HepG2 (cell line): ENCODE measurements around the gene SHTN1. TPM values are rescaled to one million over a fixed set of nuclear protein-coding genes. Genes with fewer than 3 reads are reported as not detected.

Experiments
- ATAC-seq: fragments of 200-7000 bp; cut with Tn5 transposase; 3 replicates; pipeline ENCODE4 v1.9.1; 2020; ENCODE audit warnings: mild to moderate bottlenecking, moderate library complexity
- BruUV-seq: library from RNA; stranded (reverse); fragments of 400-500 nt; replicated peaks from 2 replicates; lab custom pipeline; 2021; lab: Mats Ljungman, UMichigan
- CTCF ChIA-PET: fragments of 300-600 bp; formaldehyde crosslinking; extraction: SDS; loops from one replicate; lab custom pipeline; 2021; ENCODE audit warnings: low total read pairs, inconsistent platforms, low intra/inter-chr PET ratio; lab: Yijun Ruan, JAX
- POLR2A ChIA-PET: fragments of 350-600 bp; sonication (Branson Sonifier 250); formaldehyde crosslinking; loops from one replicate; lab custom pipeline; 2020; ENCODE audit warnings: antibody characterized with exemption, inconsistent platforms; lab: Yijun Ruan, JAX
- DNase-seq: peaks from one replicate; pipeline ENCODE4 v3.0.0-alpha.2; 2015; ENCODE audit warnings: low spot score
- FAIRE-seq: peaks from 3 replicates; lab custom pipeline; 2011; peaks lifted over from hg19 to GRCh38; lab: Jason Lieb, UNC
- H2AFZ ChIP-seq: one replicate; pipeline ENCODE4 v1.6.1; 2011; ENCODE audit warnings: low read length, inconsistent platforms
- H3K27ac ChIP-seq: fragments of 300-600 bp; 3 replicates; pipeline ENCODE4 v1.8.0; 2011; ENCODE audit warnings: mixed run types, mild to moderate bottlenecking, mixed read lengths, low read length, inconsistent platforms; ENCODE audit not compliant: insufficient read depth; ENCODE audit errors: extremely low read length
- H3K27me3 ChIP-seq, 2 experiments: fragments of 200-600 bp in 1 of 2; 2 replicates in 1 of 2; 3 replicates in 1 of 2; pipeline versions ENCODE4 v1.6.0 to v1.8.0; 2011; ENCODE audit warnings: low read length in 2 of 2, mild to moderate bottlenecking in 2 of 2, moderate library complexity in 2 of 2, inconsistent platforms in 1 of 2; ENCODE audit not compliant: insufficient read depth in 2 of 2, control insufficient read depth in 1 of 2
- H3K36me3 ChIP-seq, 2 experiments: fragments of 200-600 bp in 1 of 2; replicated peaks in 1 of 2; 2 replicates in 1 of 2; 3 replicates in 1 of 2; pipeline versions ENCODE4 v1.5.1 to v1.8.0; 2011; ENCODE audit warnings: low read length in 2 of 2, inconsistent platforms in 1 of 2; ENCODE audit not compliant: insufficient read depth in 2 of 2, control insufficient read depth in 1 of 2
- H3K4me1 ChIP-seq: 2 replicates; pipeline ENCODE4 v1.5.1; 2012; ENCODE audit warnings: low read length, inconsistent platforms; ENCODE audit not compliant: insufficient read depth
- H3K4me2 ChIP-seq: 2 replicates; pipeline ENCODE4 v1.6.0; 2011; ENCODE audit warnings: low read depth, low read length, inconsistent platforms
- H3K4me3 ChIP-seq, 3 experiments: fragments of 200-600 bp in 1 of 3; sonication (generic), shearing (Covaris generic) in 1 of 3; replicated peaks in 1 of 3; 2 replicates each; pipeline ENCODE4 v1.5.1; 2011 to 2016; ENCODE audit warnings: low read length in 3 of 3, inconsistent platforms in 2 of 3, low read depth in 2 of 3, mild to moderate bottlenecking in 2 of 3, control low read depth in 1 of 3, mixed read lengths in 1 of 3; ENCODE audit not compliant: insufficient read depth in 1 of 3
- H3K79me2 ChIP-seq: one replicate; pipeline ENCODE4 v1.6.1; 2011; ENCODE audit warnings: low read length, inconsistent platforms; ENCODE audit not compliant: insufficient read depth
- H3K9ac ChIP-seq: 2 replicates; pipeline ENCODE4 v1.6.0; 2011; ENCODE audit warnings: mild to moderate bottlenecking, low read depth, low read length, inconsistent platforms; ENCODE audit not compliant: insufficient read depth
- H3K9me3 ChIP-seq: 2 replicates; pipeline ENCODE4 v1.5.1; 2012; ENCODE audit warnings: mild to moderate bottlenecking, low read length
- H4K20me1 ChIP-seq: 2 replicates; pipeline ENCODE4 v1.6.0; 2011; ENCODE audit warnings: inconsistent platforms, mild to moderate bottlenecking, low read length, moderate library complexity; ENCODE audit not compliant: insufficient read depth
- BHLHE40 ChIP-seq: IDR thresholded peaks from 2 replicates; pipeline ENCODE4 v1.6.1; 2011; ENCODE audit warnings: low read length, improper control_type of control experiment
- CEBPG ChIP-seq: IDR thresholded peaks from 2 replicates; pipeline ENCODE4 v1.6.1; 2016
- DRAP1 ChIP-seq: IDR thresholded peaks from 2 replicates; pipeline ENCODE4 v1.6.1; 2016; ENCODE audit warnings: missing genetic modification reagents, missing compliant biosample characterization
- GATA4 ChIP-seq: sonication (generic); IDR thresholded peaks from 2 replicates; pipeline ENCODE4 v1.6.1; 2016; ENCODE audit warnings: antibody characterized with exemption, low read depth, borderline replicate concordance
- HMGA1 ChIP-seq: sonication (generic); formaldehyde crosslinking; conservative IDR thresholded peaks from 2 replicates; pipeline ENCODE4 v1.4.0; 2020; ENCODE audit warnings: missing genetic modification reagents
- KAT7 ChIP-seq: IDR thresholded peaks from 2 replicates; pipeline ENCODE4 v1.6.1; 2018; ENCODE audit warnings: borderline replicate concordance, missing compliant biosample characterization
- MAX ChIP-seq: IDR thresholded peaks from 2 replicates; pipeline ENCODE4 v1.6.1; 2012; ENCODE audit warnings: inconsistent platforms
- MEIS2 ChIP-seq: sonication (generic); formaldehyde crosslinking; IDR thresholded peaks from 2 replicates; pipeline ENCODE4 v1.9.0; 2021; ENCODE audit warnings: mild to moderate bottlenecking, missing genetic modification reagents
- NR2F2 ChIP-seq: IDR thresholded peaks from 2 replicates; pipeline ENCODE4 v1.6.1; 2012; ENCODE audit warnings: low read depth, inconsistent platforms, borderline replicate concordance
- RXRA ChIP-seq: sonication (generic); formaldehyde crosslinking; IDR thresholded peaks from 2 replicates; pipeline ENCODE4 v1.5.1; 2020; ENCODE audit warnings: missing genetic modification reagents
- TAF15 ChIP-seq: fragments of 200-400 bp; formaldehyde crosslinking; IDR thresholded peaks from one replicate; pipeline ENCODE4 v1.6.1; 2018; ENCODE audit warnings: mild to moderate bottlenecking, low read depth, low read length; ENCODE audit not compliant: poor library complexity, severe bottlenecking
- TRIM22 ChIP-seq: fragments of 450-650 bp; IDR thresholded peaks from 2 replicates; pipeline ENCODE4 v1.6.1; 2017
- WIZ ChIP-seq: sonication (generic); formaldehyde crosslinking; IDR thresholded peaks from 2 replicates; pipeline ENCODE4 v1.5.1; 2020; ENCODE audit warnings: mild to moderate bottlenecking, missing genetic modification reagents
- ZBTB2 ChIP-seq: sonication (generic); formaldehyde crosslinking; IDR thresholded peaks from 2 replicates; pipeline ENCODE4 v1.8.0; 2022; ENCODE audit warnings: low read depth, missing genetic modification reagents
- ZNF296 ChIP-seq: sonication (generic); formaldehyde crosslinking; conservative IDR thresholded peaks from 2 replicates; pipeline ENCODE4 v1.5.0; 2020; ENCODE audit warnings: mild to moderate bottlenecking, missing genetic modification reagents
- ZNF333 ChIP-seq: sonication (generic); formaldehyde crosslinking; IDR thresholded peaks from 2 replicates; pipeline ENCODE4 v1.4.0; 2020; ENCODE audit warnings: mild to moderate bottlenecking, missing genetic modification reagents, borderline replicate concordance
- ZNF335 ChIP-seq: sonication (generic); formaldehyde crosslinking; IDR thresholded peaks from 2 replicates; pipeline ENCODE4 v1.4.0; 2020; ENCODE audit warnings: missing genetic modification reagents
- ZNF337 ChIP-seq: sonication (generic); formaldehyde crosslinking; IDR thresholded peaks from 2 replicates; pipeline ENCODE4 v1.5.1; 2020; ENCODE audit warnings: missing genetic modification reagents, low read depth, mild to moderate bottlenecking, borderline replicate concordance
- ZNF570 ChIP-seq: sonication (generic); formaldehyde crosslinking; IDR thresholded peaks from 2 replicates; pipeline ENCODE4 v1.4.0; 2020; ENCODE audit warnings: mild to moderate bottlenecking, missing genetic modification reagents, borderline replicate concordance
- ZNF775 ChIP-seq: sonication (generic); formaldehyde crosslinking; IDR thresholded peaks from 2 replicates; pipeline ENCODE4 v1.4.0; 2020; ENCODE audit warnings: missing genetic modification reagents, mild to moderate bottlenecking, moderate library complexity, borderline replicate concordance
- WGBS: methylation state at CpG from one replicate; pipeline ENCODE4 v1.1.6; 2017; ENCODE audit warnings: low lambda C conversion rate; 5-methylcytosine and 5-hydroxymethylcytosine counted together
- in situ Hi-C: cut with HindIII; loops from 2 replicates; pipeline ENCODE4 v1.10.0; 2017; ENCODE audit warnings: low pct_unique_long_range_greater_than_20kb; ENCODE audit not compliant: extremely low pct_ligation_motif_present
- intact Hi-C: fragments of 100-400 bp; cut with micrococcal nuclease; formaldehyde crosslinking; loops from one replicate; pipeline ENCODE4 v1.10.0; 2022; ENCODE audit not compliant: unreplicated experiment
- polyA plus RNA-seq, 8 experiments: library from polyadenylated mRNA; depleted of rRNA in 3 of 8; stranded (reverse) in 7 of 8; unstranded in 1 of 8; fragments of >200 nt; fragmentation: Illumina TruSeq in 4 of 8; extraction: Trizol in 4 of 8; gene quantifications; 2 replicates each; pipeline versions ENCODE4 v1.2.1 to v1.2.3, GENCODE V29; 2011 to 2016; ENCODE audit warnings: low read depth in 4 of 8, missing spikeins in 1 of 8, mixed read lengths in 1 of 8; ENCODE audit not compliant: insufficient read depth in 1 of 8
- total RNA-seq, 5 experiments: library from RNA; depleted of rRNA; stranded (reverse); fragments of >200 nt; fragmentation: Illumina TruSeq; extraction: Trizol; gene quantifications; 2 replicates each; pipeline ENCODE4 v1.2.3, GENCODE V29; 2016; ENCODE audit warnings: low read depth in 1 of 5

Gene SHTN1
- total and polyA plus RNA-seq, 2 of the 13 experiments (the other 11 are each of a cell fraction or from before 2014, with no cell fraction given), result 11.3 to 15.6 TPM

GRCh38 chr10:116994113-116994890, 10.7 kb downstream of the SHTN1 start:
- in situ Hi-C loops, result no loop called here
- Histone ChIP-seq H3K4me3 (no peak overlapping the region), H3K79me2 (peaks cover 55% of the 10 kb centered on the region), H3K4me1 (peaks cover 22% of the 10 kb centered on the region), H4K20me1 (no peaks in the 10 kb centered on the region; the same call in 1 of the 2 replicates), H3K9ac (no peak overlapping the region), H3K27me3 (no peaks in the 10 kb centered on the region), H3K4me2 (no peak overlapping the region), H2AFZ (no peak overlapping the region), H3K9me3 (no peaks in the 10 kb centered on the region), H3K36me3 (0 out of 5 replicates have a peak, but pooled peaks cover 0 to 2% of the 10 kb centered on the region in 2 experiments), H3K27ac (no peak overlapping the region)
- TF ChIP-seq CEBPG (CRISPR knock-in tag) (no peak), ZBTB2 (CRISPR knock-in tag) (no peak), DRAP1 (CRISPR knock-in tag) (no peak), HMGA1 (CRISPR knock-in tag) (no peak), ZNF570 (CRISPR knock-in tag) (no peak), RXRA (no peak), ZNF337 (CRISPR knock-in tag) (no peak), MEIS2 (CRISPR knock-in tag) (no peak), ZNF775 (CRISPR knock-in tag) (no peak), TRIM22 (no peak), WIZ (CRISPR knock-in tag) (no peak), ZNF296 (CRISPR knock-in tag) (no peak), KAT7 (no peak), BHLHE40 (no peak), TAF15 (no peak), MAX (no peak), ZNF335 (CRISPR knock-in tag) (no peak), NR2F2 (no peak), GATA4 (no peak), ZNF333 (no peak)
- no TSS peak for BruUV-seq
- FAIRE-seq (no peak), ATAC-seq (no peak), DNase-seq (no peak)
- intact Hi-C loops, result no loop called here
- ChIA-PET POLR2A (no interaction called here), CTCF (no interaction called here)
- 98% methylated on average over 1 of the region's 1 CpG for WGBS
